ENCODE measurements around the gene PPID.
"Not testable (repeated sequence)": the region's sequence is repeated elsewhere in the genome, so short reads cannot be mapped to it uniquely, and the experiment has no call there.

PPID gene

DNA sequence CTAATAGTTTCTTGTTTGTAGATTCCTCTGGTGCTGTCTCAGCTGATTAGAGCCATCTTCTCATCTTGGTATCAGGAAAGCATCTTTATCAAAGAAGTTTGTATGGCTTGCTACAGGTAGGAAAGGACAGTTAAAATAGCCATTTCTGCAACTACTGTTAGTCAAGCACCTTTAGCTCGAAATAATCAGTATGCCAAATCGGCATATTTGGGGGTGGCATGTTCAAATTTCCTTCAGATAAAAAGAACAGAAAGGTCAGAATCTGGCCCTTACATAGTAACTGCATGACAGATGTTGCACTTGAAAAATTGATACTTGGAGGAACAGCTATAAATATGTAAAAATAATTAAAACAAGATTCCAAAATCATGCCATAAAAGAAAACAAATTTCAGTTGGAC, 56.3 kb downstream of the PPID start:
- no peak for DNase-seq (ENCODE audit: low read depth)

DNA sequence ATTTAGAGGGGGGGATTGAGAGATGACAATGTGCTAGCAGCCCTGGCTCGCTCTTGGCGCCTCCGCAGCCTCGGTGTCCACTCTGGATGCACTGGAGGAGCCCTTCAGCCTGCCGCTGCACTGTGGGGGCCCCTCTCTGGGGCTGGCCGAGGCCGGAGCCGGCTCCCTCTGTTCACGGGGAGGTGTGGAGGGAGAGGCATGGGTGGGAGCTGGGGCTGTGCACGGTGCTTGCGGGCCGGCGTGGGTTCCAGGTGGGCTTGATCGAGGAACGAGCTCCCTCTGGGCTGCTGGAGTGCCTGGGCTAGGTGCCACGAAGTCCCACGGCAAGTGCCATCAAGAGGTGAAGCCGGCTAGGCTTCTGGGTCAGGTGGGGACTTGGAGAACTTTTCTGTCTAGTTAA, 58.4 kb downstream of the PPID start:
- DNase-seq (ENCODE audit: low read depth), result no peak

DNA sequence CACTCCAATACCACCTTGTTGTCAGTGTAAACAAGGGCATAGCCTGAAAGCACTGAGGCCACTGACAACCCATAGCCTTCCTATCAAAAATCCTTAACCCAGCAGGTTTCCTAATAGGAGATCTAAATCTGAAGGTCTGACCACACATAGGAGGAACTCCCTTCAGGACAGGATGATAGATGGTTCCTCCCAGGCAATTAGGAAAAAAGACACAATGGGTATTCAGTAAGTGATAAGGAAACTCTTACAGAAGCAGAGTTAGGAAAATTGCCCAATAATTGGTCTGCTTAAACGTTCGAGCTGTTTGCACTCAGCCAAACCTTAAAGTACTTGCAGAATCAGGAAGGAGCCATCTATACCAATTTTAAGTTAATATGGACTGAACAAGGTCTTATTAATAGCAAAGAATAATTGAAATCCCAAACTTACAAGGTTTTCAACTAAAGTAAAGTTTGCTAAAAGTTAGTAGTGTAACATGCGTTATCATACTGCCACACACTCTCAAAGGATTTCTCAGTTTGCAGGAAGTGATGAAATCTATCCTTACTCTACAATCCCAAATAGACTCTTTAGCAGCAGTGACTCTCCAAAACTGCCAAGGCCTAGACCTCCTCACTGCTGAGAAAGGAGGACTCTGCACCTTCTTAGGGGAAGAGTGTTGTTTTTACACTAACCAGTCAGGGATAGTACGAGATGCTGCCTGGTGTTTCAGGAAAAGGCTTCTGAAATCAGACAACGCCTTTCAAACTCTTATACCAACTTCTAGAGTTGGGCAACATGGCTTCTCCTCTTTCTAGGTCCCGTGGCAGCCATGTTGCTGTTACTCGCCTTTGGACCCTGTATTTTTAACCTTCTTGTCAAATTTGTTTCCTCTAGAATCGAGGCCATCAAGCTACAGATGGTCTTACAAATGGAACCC, 59.2 kb downstream of the PPID start:
- DNase-seq (ENCODE audit: low read depth), result not testable (repeated sequence)

DNA sequence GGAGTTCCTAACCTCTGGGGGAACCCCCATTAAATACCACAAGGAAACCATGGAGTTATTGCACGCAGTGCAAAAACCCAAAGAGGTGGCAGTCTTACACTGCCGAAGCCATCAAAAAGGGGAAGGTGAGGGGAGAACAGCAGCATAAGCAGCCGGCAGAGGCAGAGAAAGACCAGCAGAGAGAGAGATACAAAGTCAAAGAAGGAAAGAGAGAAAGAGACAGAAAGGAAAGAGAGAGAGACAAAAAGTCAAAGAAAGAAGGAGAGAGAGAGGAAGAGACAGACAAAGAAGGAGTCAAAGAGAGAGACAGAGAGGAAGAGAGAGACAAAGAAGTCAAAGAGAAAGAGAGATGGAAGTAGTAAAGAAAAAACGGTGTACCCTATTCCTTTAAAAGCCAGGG, 59.9 kb downstream of the PPID start:
- DNase-seq (ENCODE audit: low read depth), result not testable (repeated sequence)
